Thoracic aorta (tissue), 2 donors: ENCODE measurements around the gene CBLB. TPM values are rescaled to one million over a fixed set of nuclear protein-coding genes. Genes with fewer than 3 reads are reported as not detected.

Source experiments
- ATAC-seq: fragments of 150-250 bp; one replicate; pipeline ENCODE4 v1.8.0; 2017; ENCODE audit warnings: low read depth; ENCODE audit not compliant: insufficient number of reproducible peaks, low FRiP score
- DNase-seq: peaks from one replicate; pipeline ENCODE4 v3.0.0-alpha.2; 2020; ENCODE audit warnings: low spot score
- H3K27ac ChIP-seq, 2 donors: fragments of 200-600 bp; sonication (generic); 1 replicate in 1 of 2; 2 replicates in 1 of 2; pipeline ENCODE4 v1.5.1; 2016; ENCODE audit warnings: mild to moderate bottlenecking in 2 of 2, moderate library complexity in 2 of 2
- H3K27me3 ChIP-seq: fragments of 200-600 bp; sonication (generic); replicated peaks from 2 replicates; pipeline ENCODE4 v1.6.0; 2016; ENCODE audit warnings: mild to moderate bottlenecking; ENCODE audit not compliant: insufficient read depth
- H3K36me3 ChIP-seq: fragments of 200-600 bp; sonication (generic); one replicate; pipeline ENCODE4 v1.5.1; 2016
- H3K4me1 ChIP-seq, 2 donors: fragments of 200-600 bp; sonication (generic); 1 replicate in 1 of 2; 2 replicates in 1 of 2; pipeline versions ENCODE4 v1.5.1 to v1.6.0; 2016; ENCODE audit warnings: low read depth in 2 of 2, mild to moderate bottlenecking in 1 of 2; ENCODE audit not compliant: control insufficient read depth in 1 of 2
- H3K4me3 ChIP-seq: fragments of 200-600 bp; sonication (generic); 2 replicates; pipeline ENCODE4 v1.5.1; 2016; ENCODE audit warnings: mild to moderate bottlenecking
- H3K9me3 ChIP-seq: fragments of 200-600 bp; sonication (generic); 2 replicates; pipeline ENCODE4 v1.5.1; 2016
- CTCF ChIP-seq: fragments of 200-600 bp; sonication (generic); IDR thresholded peaks from one replicate; pipeline ENCODE4 v1.5.1; 2019; ENCODE audit warnings: antibody characterized with exemption
- total RNA-seq, 2 donors: library from RNA; depleted of rRNA; stranded (reverse); fragments of >200 nt; gene quantifications; one replicate each; pipeline versions ENCODE4 v1.1.0 to v1.2.3, GENCODE V29; 2016

CBLB gene
- total RNA-seq, 2 donors from 2014 or later: 51.0 to 145 TPM

- peaks cover 6% of the 10 kb centered on the region for H3K36me3 ChIP-seq
- TF ChIP-seq CTCF: no peak
- peaks cover 7 to 18% of the 10 kb centered on the region in 2 donors for H3K4me1 ChIP-seq
- H3K27me3 ChIP-seq: no peaks in the 10 kb centered on the region
- no peak overlapping the region for H3K4me3 ChIP-seq
- no peak for DNase-seq
- ATAC-seq: no peak
- no peaks in the 10 kb centered on the region for H3K9me3 ChIP-seq
- H3K27ac ChIP-seq: no peak overlapping the region
These were observed 195.8 kb downstream of the CBLB start for GRCh38 chr3:105672996-105673395.

GRCh38 chr3:105662306-105662705, 206.5 kb downstream of the CBLB start:
- no peak for DNase-seq
- ATAC-seq: no peak
- no peak overlapping the region for H3K4me3 ChIP-seq
- peaks cover 8 to 27% of the 10 kb centered on the region in 2 donors for H3K4me1 ChIP-seq
- H3K9me3 ChIP-seq: no peaks in the 10 kb centered on the region
- H3K27me3 ChIP-seq: no peaks in the 10 kb centered on the region
- no peaks in the 10 kb centered on the region for H3K36me3 ChIP-seq
- TF ChIP-seq CTCF: no peak
- H3K27ac ChIP-seq: peak overlapping the region in 1 of 2 donors; percentile 32

GRCh38 chr3:105661461-105661860, 207.4 kb downstream of the CBLB start:
- peak overlapping the region in 1 of 2 donors; percentile 32 for H3K27ac ChIP-seq
- no peak overlapping the region for H3K4me3 ChIP-seq
- ATAC-seq (no peak), DNase-seq (no peak)
- peaks cover 15 to 35% of the 10 kb centered on the region in 2 donors for H3K4me1 ChIP-seq
- no peaks in the 10 kb centered on the region for H3K27me3 ChIP-seq
- H3K9me3 ChIP-seq: no peaks in the 10 kb centered on the region
- H3K36me3 ChIP-seq: no peaks in the 10 kb centered on the region
- TF ChIP-seq CTCF: no peak

DNA sequence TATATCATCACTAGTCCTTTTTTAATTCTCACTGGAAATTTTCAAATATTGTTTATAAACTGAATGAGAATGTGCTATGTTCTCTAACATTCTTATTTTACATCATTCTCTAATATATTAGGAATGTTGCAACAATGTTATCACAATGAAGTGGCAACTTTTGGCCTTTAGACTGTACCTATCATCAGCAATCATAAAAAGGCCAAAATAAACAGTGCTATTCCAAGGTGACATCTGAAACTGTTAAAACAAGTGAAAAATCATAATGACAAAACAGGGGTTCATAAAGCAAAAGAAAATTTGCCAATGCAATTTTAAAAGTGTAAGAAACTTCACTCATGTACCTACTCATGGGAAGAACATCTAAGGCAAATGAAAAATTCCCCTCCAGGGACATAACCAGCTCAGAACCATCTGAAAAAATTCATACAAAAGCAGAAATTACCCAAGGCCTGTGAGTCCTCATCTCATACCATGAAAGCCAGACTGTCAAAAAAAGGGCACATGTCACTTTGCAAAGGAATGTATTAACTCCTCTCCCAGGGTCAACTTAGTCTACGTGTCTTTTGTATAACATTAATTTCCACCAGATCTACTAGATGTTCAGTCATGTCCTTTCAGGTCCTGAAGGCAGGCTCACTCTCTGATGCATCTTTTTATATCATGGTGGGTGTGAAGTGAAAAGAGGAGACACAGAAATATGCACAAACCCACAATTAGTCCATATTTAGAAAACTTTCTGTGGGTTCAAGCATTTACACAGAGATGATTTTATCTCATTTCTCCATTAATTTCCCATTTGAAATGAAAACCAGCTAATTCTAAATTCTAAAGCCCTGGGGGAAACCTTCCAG, 211.9 kb downstream of the CBLB start:
- H3K4me3 ChIP-seq: no peak overlapping the region
- no peak for TF ChIP-seq CTCF
- DNase-seq: no peak
- ATAC-seq: no peak
- H3K27ac ChIP-seq: peak overlapping the region; percentile 17 to 65
- H3K27me3 ChIP-seq: no peaks in the 10 kb centered on the region
- no peaks in the 10 kb centered on the region for H3K9me3 ChIP-seq
- peaks cover 12 to 28% of the 10 kb centered on the region in 2 donors for H3K4me1 ChIP-seq
- no peaks in the 10 kb centered on the region for H3K36me3 ChIP-seq

DNA sequence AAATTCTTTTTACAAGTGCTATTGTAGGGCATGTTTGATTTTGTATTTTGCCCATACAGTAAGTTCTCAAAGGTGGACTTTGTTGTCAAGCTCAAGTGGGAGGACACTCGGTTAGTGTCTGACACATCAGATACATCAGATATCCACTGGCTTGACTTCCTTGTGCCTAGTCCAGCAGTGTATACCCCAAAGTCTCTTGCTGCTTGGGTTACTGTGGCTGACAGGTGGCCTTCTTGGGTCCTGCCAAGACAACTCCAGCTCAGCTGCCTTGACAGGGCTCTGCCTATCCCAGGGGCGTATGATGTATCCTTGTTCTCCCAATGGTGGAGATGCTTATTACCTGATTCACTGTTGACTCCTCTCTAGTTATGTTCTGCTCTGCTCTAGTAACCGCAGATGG, 214.9 kb downstream of the CBLB start:
- H3K27me3 ChIP-seq: no peaks in the 10 kb centered on the region
- no peak for ATAC-seq
- TF ChIP-seq CTCF: no peak
- peaks cover 12 to 22% of the 10 kb centered on the region in 2 donors for H3K4me1 ChIP-seq
- H3K4me3 ChIP-seq: no peak overlapping the region
- no peaks in the 10 kb centered on the region for H3K36me3 ChIP-seq
- H3K27ac ChIP-seq: no peak overlapping the region
- DNase-seq: no peak
- no peaks in the 10 kb centered on the region for H3K9me3 ChIP-seq
